Measurements from ENCODE around the gene NOTO. TPM values are rescaled to one million over a fixed set of nuclear protein-coding genes. Genes with fewer than 3 reads are reported as not detected.

NOTO gene
- polyA plus RNA-seq, 2 of the 4 experiments (the other 2 are of a cell fraction) = 0.03 TPM; not detected in 1

GRCh38 chr2:73235315-73236028 lies 33.1 kb downstream of the NOTO start:
- CTCF ChIA-PET = interaction anchor here (0.7 to 8.4 kb wide), 9 partner anchors 9 to 1623 kb away, joined by 3 to 33 read pairs (median 3); no protein-coding TSS in a partner anchor
- Histone ChIP-seq H3K4me1 (peaks cover 28% of the 10 kb centered on the region), H3K4me3 (peak overlapping the region; percentile 64), H3K9me3 (no peaks in the 10 kb centered on the region), H3K4me2 (peak overlapping the region; percentile 76), H3K27ac (peak overlapping the region in 1 of 2 experiments; percentile 92; a peak in 4 of 6 replicates)
- FAIRE-seq (no peak), DNase-seq (ENCODE audit: low read depth in 1 of 2, low spot score in 1 of 2) (no peak), ATAC-seq (no peak)
- WGBS (ENCODE audit: missing lambda C conversion rate) = 79% methylated on average over 11 of the region's 11 CpGs
- TF ChIP-seq, protein P1, sequence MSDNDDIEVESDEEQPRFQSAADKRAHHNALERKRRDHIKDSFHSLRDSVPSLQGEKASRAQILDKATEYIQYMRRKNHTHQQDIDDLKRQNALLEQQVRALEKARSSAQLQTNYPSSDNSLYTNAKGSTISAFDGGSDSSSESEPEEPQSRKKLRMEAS (IDR thresholded peaks at IDR 0.05) = no peak
- no peak for TF ChIP-seq HMGXB4 (CRISPR knock-in tag; IDR thresholded peaks at IDR 0.05; ENCODE audit: borderline replicate concordance)
- no peak for TF ChIP-seq CHD4 (IDR thresholded peaks at IDR 0.05; ENCODE audit: borderline replicate concordance)
- TF ChIP-seq BCL3 (IDR thresholded peaks at IDR 0.05) = no peak
- TF ChIP-seq CBX2 (IDR thresholded peaks at IDR 0.05; ENCODE audit: borderline replicate concordance, low read depth) = no peak
- TF ChIP-seq HOXB5 (CRISPR knock-in tag; IDR thresholded peaks at IDR 0.05) = no peak
- TF ChIP-seq RCOR1 (IDR thresholded peaks at IDR 0.05; ENCODE audit: low read depth, low read length) = no peak
- no peak for TF ChIP-seq SREBF2 (IDR thresholded peaks at IDR 0.05)
- no peak for TF ChIP-seq MYC (IDR thresholded peaks at IDR 0.05; ENCODE audit: borderline replicate concordance, low read length)
- TF ChIP-seq PHF8 (IDR thresholded peaks at IDR 0.05; ENCODE audit: borderline replicate concordance, low read depth) = no peak
- TF ChIP-seq HEYL (CRISPR knock-in tag; IDR thresholded peaks at IDR 0.05) = no peak
- TF ChIP-seq JUNB (IDR thresholded peaks at IDR 0.05) = no peak
- TF ChIP-seq, protein P2, sequence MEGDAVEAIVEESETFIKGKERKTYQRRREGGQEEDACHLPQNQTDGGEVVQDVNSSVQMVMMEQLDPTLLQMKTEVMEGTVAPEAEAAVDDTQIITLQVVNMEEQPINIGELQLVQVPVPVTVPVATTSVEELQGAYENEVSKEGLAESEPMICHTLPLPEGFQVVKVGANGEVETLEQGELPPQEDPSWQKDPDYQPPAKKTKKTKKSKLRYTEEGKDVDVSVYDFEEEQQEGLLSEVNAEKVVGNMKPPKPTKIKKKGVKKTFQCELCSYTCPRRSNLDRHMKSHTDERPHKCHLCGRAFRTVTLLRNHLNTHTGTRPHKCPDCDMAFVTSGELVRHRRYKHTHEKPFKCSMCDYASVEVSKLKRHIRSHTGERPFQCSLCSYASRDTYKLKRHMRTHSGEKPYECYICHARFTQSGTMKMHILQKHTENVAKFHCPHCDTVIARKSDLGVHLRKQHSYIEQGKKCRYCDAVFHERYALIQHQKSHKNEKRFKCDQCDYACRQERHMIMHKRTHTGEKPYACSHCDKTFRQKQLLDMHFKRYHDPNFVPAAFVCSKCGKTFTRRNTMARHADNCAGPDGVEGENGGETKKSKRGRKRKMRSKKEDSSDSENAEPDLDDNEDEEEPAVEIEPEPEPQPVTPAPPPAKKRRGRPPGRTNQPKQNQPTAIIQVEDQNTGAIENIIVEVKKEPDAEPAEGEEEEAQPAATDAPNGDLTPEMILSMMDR (IDR thresholded peaks at IDR 0.05) = no peak
- TF ChIP-seq EP300 (IDR thresholded peaks at IDR 0.05) = no peak
- POLR2A ChIA-PET = interaction anchor here (0.6 to 2.4 kb wide), 3 partner anchors 12 to 150 kb away, joined by 5 to 12 read pairs (median 10); partner anchors contain the start of gene ALMS1

DNA sequence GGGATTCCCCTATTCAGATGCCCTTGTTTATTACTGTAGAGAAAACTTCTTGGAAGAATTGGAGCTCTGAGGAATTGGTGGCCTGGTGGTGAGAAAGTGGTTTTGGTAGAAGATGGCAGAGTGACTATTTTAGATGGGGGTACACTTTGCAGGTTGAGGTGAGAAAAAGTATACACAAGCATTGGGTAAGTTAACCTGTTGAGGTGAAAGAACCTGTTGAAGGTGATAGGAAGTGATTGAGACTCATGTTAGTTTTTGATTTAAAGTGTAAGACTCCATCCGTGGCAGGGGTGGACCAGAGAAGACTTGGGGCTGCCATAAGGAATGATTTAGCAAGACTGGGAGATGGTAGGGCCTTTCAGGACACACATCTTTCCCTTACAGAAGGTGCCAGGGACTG lies 34.8 kb downstream of the NOTO start:
- H3K27ac ChIP-seq = no peak overlapping the region
- no peak for TF ChIP-seq ELK1 (IDR thresholded peaks at IDR 0.05; ENCODE audit: low read depth, low read length)
- TF ChIP-seq TFCP2L1 (CRISPR knock-in tag; IDR thresholded peaks at IDR 0.05) = no peak
- no peak for TF ChIP-seq CBX2 (IDR thresholded peaks at IDR 0.05; ENCODE audit: borderline replicate concordance, low read depth)
- TF ChIP-seq HOXB5 (CRISPR knock-in tag; IDR thresholded peaks at IDR 0.05) = no peak
- no peak for TF ChIP-seq HOXA7 (CRISPR knock-in tag; IDR thresholded peaks at IDR 0.05)
- no peak for TF ChIP-seq HOXB13 (CRISPR knock-in tag; IDR thresholded peaks at IDR 0.05; ENCODE audit: low read depth)
- TF ChIP-seq NPAS2 (CRISPR knock-in tag; IDR thresholded peaks at IDR 0.05; ENCODE audit: borderline replicate concordance) = no peak
- no peak for TF ChIP-seq BCL3 (IDR thresholded peaks at IDR 0.05)
- no peaks in the 10 kb centered on the region for H3K9me3 ChIP-seq
- H3K4me2 ChIP-seq = no peak overlapping the region
- peaks cover 28% of the 10 kb centered on the region for H3K4me1 ChIP-seq
- POLR2A ChIA-PET = interaction anchor here (0.9 kb wide), 1 partner anchor 8 kb away, joined by 3 read pairs; no protein-coding TSS in a partner anchor
- CTCF ChIA-PET = interaction anchor here (1.4 to 8.4 kb wide), 4 partner anchors 10 to 54 kb away, joined by 3 to 33 read pairs (median 5); no protein-coding TSS in a partner anchor
- 90% methylated on average over 1 of the region's 1 CpG for WGBS (ENCODE audit: missing lambda C conversion rate)
- no peak for ATAC-seq
- no peak overlapping the region for H3K4me3 ChIP-seq
- no peak for DNase-seq (ENCODE audit: low read depth in 1 of 2, low spot score in 1 of 2)
- FAIRE-seq = no peak

Measured in A549 (cell line).